GM18868 (cell line): ENCODE data around the gene MRI1.
"Not testable (repeated sequence)": the region's sequence is repeated elsewhere in the genome, so short reads cannot be mapped to it uniquely, and the experiment has no call there.

ENCODE experiments used
- ATAC-seq: cut with Tn5 transposase; IDR thresholded peaks from one replicate; pipeline ENCODE4 v1.9.1; 2021; ENCODE audit warnings: mild to moderate bottlenecking, moderate library complexity; ENCODE audit not compliant: unreplicated experiment

The MRI1 gene

DNA sequence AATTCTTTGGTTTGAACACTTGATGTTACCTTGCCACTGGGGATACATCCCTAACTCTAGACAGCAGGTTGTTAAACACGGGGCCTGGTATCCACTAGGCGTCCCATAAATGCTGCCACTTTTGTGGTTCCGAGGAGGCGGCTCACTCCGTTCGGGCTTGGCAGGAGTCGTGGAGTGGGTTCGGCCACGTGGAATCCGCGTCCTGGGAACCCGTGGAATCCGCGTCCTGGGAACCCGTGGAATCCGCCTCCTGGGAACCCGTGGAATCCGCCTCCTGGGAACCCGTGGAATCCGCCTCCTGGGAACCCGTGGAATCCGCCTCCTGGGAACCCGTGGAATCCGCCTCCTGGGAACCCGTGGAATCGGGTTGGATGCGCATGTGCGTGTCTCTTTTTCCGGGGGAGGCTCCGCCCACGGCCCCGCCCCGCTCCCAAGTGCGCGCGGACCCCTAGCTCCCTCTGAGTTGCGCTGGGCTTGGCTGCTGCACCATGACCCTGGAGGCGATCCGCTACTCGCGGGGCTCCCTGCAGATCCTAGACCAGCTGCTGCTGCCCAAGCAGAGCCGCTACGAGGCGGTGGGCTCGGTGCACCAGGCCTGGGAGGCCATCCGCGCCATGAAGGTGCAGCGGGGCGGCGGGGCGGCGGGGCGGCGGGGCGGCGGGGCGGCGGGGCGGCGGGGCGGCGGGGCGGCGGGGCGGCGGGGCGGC, at the start of gene MRI1:
TSS of gene MRI1 (plus strand) at position 422 of the 707 bp plus-strand sequence. CDS start at position 489, 67 bp downstream.
- ATAC-seq: no peak

DNA sequence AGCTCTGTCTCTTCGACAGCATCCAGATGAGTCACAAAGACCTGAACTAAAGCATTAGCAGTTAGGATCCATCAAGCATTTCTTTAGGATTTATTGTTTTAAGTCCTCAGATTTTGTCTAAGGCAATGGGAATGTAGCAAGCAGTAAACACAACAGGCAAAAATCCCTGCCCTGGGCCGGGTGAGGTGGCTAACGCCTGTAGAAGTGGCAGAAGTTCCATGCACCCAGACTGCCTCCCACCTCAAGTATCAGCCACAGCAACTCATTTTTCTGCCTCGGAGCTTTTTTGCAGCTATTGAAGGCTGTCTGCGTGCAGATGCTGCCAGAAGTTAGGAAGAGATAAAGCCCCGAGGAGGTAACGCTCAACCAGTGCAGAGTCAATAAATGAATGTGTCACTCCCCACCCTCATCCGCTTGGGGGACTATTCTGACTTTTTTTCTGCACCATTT, 47.1 kb upstream of the MRI1 start:
- ATAC-seq: no peak

DNA sequence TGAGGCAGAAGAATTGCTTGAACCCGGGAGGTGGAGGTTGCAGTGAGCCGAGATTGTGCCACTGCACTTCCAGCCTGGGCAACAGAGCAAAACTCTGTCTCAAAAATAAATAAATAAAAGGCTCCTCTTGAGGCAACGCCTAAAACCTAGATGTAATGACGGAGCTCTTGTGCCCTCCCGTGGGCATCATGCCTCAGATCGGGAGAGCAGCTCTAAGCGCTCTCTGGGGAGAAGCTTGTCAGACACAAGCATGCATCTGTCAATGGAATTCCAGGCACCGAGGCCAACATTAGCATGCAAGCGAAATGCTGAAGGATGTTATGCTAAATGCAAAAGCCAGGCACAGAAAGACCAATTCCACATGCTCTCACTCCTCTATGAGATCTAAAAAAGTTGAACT, 45.6 kb upstream of the MRI1 start:
- no peak for ATAC-seq

DNA sequence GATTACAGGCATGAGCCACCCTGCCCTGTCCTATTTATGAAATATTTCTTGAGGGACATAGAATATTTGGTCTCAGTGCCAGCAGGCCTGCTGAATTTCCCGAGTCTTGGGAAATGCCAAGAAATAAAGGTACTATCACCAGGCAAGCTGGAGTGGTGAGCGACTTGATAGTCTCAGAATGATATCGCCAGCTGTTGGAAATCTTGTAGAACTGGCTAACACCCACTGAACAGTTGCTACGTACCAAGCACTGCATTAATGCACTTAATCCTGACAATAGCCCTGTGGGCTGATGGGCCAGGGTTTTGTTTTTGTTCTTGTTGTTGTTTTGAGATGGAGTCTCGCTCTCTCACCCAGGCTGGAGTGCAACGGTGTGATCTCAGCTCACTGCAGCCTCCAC, 42.2 kb upstream of the MRI1 start:
- ATAC-seq: no peak

DNA sequence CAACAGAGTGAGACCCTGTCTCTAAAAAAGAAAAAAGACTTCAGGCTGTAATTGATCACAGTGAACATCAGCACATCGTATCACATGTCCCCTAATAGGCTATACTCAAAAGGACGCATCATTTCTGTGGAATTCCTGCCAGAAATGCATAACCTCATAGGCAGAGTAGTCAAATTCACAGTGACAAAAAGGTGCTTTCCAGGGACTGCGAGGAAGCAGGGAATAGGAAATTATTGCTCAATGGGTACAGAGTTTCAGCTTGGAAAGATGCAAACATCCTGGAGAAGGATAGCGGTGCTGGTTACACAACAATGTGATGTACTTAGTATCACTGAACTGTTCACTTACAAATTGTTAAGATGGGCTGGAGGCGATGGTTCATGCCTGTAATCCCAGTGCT, 41.1 kb upstream of the MRI1 start:
- ATAC-seq: no peak

DNA sequence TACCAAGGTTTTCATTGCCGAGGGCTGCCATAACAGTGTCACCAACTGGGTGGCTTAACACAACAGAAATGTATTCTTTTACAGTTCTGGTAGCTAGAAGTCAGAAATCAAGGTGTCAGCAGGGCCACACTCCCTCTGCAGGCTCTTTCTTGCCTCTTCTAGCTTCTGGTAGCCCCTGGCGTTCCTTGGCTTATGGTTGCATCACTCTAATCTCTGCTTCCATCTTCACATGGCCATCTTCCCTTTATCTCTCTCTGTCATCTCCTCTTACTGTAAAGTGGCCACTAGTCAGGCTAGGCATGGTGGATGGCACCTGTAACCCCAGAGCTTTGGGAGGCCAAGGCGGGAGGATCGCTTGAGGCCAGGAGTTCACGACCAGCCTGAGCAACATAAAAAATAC, 38.0 kb upstream of the MRI1 start:
- ATAC-seq: no peak

DNA sequence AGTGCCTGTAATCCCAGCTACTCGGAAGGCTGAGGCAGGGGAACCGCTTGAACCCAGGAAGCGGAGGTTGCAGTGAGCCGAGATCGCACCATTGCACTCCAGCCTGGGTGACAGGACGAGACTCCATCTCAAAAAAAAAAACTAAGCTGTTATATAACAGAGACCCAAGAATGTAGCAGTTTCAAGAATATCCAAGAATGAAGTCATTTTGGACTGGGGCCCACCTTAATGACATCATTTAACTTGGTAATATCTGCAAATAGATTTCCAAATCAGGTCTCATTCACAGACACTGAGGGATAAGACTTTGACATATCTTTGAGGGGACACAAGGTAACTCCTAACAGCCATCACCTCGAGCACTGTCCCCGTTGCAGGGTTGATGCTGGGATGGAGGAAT, 36.5 kb upstream of the MRI1 start:
- ATAC-seq: no peak

DNA sequence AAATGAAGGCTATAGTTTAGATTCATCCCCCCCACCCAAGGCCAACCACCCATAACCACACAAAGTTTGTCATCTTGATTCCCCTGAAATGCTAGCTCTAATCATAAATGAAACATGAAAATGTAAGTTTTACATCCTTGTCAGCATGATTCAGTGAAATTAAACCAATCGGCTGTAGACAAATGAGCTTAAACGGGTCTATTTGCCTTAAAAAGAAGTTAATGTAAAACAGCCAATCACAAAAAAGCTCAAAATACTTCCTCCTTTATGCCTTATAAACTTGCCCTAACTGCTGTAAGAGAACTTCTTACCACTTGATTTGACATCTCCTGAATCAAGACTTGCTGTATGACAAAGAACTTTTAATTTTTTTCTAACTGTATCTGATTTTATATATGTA, 34.5 kb upstream of the MRI1 start:
- ATAC-seq: no peak

DNA sequence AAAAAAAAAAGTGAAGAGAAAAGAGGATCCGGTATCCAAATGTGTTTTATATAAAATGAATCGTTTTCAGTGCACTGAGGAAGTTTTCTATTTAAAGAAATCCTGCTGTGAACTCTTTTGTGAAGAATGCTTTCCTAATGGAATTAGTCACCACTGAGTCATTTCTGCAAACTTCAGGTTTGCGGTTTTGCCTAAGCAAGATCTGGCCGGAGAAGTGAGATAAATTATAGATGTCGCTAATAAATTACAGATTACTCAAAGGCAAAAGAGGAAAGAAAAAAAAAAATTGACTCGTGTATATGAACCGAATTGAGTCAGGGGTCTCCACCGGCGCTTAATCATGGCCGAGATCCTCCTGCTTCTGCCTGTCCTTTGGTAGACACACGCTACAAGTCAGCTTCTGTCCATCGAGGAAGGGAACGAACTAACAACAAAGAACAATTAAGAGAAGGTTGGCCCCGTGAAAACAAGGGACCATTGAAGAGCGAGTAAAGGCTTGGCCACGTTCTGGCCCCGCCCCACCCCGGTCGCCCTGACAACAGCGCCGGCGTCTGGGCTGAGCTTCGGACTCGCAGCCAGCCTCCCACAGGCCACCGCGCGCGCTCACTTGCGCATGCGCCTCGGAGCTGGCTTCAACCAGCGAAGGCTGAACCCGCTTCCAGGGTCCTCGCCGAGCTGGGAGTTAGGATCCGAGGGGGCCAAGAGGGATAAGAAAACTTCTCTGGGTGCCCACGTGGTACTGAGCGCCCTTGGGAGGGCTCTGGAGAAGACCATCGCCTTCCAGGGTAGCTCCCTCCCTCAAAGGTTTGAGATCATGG, 33.0 kb upstream of the MRI1 start:
- peak; percentile 96 for ATAC-seq

DNA sequence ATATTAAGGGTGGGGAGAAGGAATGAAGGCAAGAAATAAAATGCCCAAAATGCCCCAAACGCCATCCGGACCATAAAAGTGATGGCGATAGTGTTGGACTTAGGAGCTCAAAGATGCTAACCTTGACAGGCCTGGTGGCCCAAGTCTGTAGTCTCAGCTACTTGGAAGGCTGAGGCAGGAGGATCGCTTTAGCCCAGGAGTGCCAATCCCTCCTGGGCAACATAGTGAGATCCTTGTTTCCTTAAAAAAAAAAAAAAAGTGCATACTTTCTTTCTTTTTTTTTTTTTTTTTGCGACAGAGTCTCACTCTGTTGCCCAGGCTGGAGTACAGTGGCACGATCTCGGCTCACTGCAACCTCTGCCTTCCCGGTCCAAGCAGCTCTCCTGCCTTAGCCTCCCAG, 32.0 kb upstream of the MRI1 start:
- ATAC-seq: no peak

DNA sequence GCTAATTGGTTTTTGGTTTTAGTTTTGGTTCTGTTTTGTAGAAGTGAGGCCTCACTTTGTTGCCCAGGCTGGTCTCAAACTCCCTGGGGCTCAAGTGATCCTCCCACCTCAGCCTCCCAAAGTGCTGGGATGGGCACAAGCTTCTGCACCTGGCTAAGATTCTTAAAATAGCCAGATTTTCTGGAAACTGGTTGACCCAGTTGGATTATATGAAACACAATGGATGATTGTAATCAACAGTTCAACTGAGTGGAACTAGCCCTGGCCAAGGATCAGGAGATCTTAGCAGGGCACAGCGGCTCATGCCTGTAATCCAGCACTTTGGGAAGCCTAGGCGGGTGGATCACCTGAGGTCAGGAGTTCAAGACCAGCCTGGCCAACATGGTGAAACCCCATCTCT, 29.6 kb upstream of the MRI1 start:
- no peak for ATAC-seq

DNA sequence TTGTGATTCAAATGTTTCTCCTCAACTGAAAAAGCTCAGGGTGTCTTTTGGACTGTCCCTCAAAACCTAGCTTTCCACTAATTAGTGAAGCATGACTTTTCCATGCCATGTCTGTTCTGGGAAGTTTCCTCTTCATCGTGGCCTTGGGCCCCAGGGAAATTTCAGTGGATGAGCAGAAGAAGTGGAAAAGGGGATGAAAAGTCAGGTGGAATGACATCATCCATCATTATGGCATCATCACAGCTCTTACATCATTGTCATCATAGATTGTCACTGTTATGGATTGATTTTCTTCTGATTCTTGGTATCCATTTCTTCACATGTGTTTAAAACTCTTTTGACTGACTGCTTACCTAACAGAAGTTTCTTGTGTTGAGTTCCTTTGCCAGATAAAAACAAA, 26.2 kb upstream of the MRI1 start:
- ATAC-seq: no peak

DNA sequence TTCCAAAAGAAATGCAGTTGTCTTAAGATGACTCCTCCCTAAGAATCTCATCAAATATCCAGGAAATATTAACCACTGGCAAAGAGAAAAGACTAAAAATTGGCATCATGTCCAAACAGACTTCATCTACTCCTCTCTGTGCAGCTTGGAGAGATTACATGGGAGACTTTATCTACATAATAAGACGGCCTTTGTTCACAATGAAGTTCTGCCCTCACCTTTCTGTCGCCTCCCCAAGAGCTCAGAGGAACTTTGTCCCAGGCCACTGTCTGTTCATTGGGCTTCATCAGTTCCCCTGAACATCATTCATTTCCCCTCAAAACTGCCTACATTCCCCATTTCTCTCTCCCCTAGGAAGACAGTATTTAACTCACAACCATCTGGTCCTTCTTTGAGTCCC, 22.4 kb upstream of the MRI1 start:
- ATAC-seq: no peak

DNA sequence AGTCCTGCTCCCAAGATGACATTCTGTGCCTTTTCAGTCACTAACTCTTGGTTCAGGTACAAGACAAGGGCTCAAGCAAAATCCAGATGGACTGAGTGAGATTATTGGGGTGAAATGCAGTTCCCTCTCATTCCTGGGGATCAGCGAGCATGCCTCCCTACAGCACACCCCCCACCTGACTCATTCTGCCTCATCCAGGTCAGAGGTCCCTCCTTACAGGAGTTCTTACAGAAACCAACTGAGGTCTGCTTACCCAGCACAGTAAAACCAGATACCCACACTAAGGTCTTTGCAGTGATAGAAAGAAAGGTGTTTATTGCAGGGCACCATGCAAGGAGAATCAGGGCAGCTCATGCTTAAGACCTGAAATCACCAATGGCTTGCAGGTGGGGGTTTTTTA, 21.6 kb upstream of the MRI1 start:
- ATAC-seq: no peak

DNA sequence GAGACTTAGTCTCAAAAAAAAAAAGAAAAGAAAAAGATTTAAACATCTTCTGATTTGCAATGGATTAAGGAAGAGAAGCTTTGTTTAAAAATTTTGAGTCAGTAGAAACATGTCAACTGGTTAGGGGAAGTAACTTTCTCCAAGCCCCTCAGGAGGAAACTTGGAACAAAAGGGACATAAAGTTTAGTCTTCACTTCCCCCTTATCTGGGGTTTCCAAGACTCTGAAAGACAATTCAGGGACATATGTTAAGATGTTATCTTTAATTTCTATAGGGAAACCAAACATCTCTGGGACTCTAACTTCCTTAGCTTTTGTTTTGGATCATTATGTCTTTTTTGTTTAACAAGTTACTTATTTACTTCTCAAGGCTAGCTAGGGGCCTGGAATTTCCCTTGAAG, 20.1 kb upstream of the MRI1 start:
- ATAC-seq: no peak

DNA sequence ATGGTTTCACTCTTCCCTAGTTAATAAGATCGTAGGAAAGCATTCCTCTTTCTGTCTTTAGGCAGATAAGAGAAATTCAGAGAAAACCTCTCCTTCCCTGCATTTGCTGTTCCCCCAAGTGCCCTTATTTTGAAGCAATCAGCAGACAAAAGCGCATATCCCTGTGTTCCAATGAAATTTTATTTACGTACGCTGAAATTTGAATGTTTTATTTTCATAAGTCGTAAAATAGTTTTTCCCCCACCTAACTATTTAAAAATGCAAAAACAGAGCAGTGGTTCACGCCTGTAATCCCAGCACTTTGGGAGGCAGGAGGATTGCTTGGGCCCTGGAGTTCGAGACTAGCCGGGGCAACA, 17.2 kb upstream of the MRI1 start:
- ATAC-seq: no peak

DNA sequence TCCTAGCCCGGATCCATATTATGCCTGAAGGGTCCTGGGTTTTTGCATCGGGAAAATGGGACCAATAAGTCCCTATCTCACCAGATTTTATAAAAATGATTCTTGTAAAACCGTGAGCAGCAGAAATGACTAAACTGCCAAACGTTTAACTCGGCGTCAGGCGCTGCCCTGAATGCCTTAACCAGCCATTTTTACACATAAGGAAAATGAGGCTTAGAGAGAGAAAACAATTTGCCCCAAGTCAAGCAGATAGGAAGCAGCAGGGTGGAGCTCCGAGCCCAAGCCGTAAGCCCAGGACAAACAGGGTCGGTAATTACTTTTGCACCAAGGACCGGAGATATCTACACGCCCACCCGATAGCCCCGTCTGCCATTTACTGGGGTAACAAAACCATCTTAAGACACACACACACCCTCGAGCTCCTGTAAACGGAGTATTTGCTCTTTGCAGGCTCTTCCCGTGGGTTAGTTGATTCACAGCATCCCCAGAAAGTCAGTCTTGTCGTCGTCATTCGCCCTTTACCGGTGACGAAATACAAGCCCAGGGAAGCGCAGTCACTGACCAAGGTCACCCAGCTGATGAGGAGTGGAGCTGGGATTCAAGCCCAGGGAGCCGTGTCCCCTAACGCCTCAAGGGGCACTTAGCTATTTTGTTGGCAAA, 16.0 kb upstream of the MRI1 start:
- ATAC-seq: no peak

DNA sequence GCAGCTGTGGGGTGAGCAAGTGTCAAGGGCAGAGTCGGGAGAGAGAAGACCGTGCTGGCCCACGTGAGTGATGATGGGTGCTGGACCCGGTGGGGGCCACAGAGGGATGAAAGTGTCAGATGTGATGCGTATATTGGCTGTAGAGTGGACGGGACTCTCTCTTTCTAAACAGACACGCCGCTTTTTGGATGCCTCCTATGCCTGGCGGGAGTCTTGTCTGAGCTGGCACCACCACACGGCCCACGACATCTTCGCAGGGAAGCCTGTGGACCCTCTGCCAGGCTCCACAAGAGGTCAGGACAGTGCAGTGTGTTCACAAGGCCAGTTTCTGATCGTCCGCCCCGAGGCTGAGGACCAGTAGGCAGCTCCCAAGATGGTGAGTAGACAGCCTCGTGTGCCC, 12.9 kb upstream of the MRI1 start:
- ATAC-seq: no peak

DNA sequence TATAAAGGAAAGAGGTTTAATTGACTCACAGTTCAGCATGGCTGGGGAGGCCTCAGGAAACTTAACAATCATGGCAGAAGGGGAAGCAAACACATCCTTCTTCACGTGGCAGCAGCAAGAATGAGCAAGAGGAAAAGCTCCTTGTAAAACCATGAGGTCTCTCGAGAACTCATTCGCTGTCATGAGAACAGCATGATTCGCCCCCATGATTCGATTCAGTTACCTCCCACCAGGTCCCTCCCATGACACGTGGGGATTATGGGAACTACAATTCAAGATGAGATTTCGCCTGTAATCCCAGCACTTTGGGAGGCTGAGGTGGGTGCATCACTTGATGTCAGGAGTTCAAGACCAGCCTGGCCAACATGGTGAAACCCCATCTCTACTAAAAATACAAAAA, 10.7 kb upstream of the MRI1 start:
- not testable (repeated sequence) for ATAC-seq

DNA sequence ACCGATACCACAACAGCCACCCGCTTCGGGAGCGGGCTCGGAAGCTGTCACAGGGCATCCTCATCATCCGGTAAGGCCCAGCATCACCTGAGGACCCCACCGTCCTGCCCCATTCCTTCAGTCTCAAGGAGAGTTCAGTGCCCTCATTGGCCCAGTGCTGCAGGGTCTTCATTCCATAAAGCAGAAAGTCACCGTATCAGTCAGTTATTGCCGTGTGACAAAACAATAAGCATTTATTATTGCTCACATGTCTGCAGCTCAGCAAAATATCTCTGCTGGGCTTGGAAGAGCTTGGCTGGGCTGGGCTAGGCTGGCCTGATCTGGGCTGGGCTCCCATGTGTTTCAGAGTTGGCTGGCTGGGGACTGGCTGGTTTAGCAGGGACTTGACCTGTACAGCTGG, 8.1 kb upstream of the MRI1 start:
- no peak for ATAC-seq

DNA sequence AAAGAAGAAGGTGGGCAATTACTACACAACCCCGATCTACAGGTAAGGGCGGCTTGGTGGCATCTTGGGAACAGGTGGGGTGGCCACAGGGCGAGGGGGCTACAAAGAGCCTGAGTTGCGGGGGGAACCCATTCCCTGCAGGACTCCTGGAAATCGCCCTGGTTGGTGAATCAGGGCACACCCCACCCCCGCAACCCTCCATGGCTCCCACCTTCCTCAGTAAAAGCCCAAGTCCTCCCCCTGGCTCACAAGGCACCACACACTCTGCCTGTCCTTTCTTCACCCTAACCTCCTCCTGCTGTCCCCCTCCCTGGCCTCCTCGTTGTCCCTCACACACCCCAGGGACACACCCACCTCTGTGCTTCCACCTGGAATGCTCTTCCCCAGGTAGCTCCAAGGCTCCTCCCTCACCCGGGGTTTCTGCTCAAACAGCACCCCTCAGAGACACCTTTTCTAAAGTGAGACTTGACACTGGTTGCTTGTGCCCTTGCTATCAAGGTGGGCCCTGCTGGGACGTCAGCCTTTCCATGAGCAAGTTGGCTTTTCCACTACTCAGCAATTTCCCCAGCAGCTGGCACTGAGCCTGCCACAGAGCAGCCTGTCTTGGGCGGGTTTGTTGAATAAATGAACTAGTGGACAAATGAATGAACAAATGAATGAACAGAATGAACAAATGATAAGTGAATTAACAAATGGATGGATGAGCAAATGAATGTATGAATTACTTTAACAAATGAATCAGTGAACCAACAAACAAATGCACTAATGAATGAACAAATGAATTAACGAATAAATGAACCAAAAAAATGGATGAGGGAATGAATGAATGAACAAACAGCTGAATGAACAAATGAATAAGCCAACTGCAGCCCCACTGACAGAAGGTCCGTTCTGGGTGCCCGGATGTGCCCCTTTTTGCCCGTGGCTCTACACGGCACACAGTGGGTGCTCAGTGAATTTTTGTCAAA, 6.2 kb upstream of the MRI1 start:
- ATAC-seq: no peak
